ENCODE data around the gene ARHGAP24. TPM values are rescaled to one million over a fixed set of nuclear protein-coding genes. Genes with fewer than 3 reads are reported as not detected.
"Not testable (repeated sequence)": the region's sequence is repeated elsewhere in the genome, so short reads cannot be mapped to it uniquely, and the experiment has no call there.

The ARHGAP24 gene
- total and polyA plus RNA-seq, 2 donors (not counting 1 experiment from before 2014, with no cell fraction given), result 48.4 to 141 TPM

- TF ChIP-seq EZH2 (IDR thresholded peaks at IDR 0.05; ENCODE audit: borderline replicate concordance, insufficient read depth, low read depth, low read length, poor library complexity, severe bottlenecking), result no peak
- TF ChIP-seq CTCF (IDR thresholded peaks at IDR 0.05), result no peak
- Histone ChIP-seq H3K4me1 (ENCODE audit: control insufficient read depth in 2 of 2, insufficient read depth in 2 of 2, low read length in 2 of 2) (peaks cover 38 to 46% of the 10 kb centered on the region in 2 donors), H4K20me1 (ENCODE audit: control insufficient read depth, insufficient read depth, low read length, poor library complexity, severe bottlenecking) (no peaks in the 10 kb centered on the region), H3K27ac (ENCODE audit: low read length in 2 of 2) (peak overlapping the region; percentile 76 to 81), H3K9ac (ENCODE audit: low read length) (peak overlapping the region; percentile 27), H2AFZ (ENCODE audit: insufficient read depth, low read depth, low read length, poor library complexity, severe bottlenecking) (peak overlapping the region; percentile 24), H3K36me3 (replicated peaks in 1 of 2; ENCODE audit: control extremely low read depth in 1 of 2, control insufficient read depth in 1 of 2, extremely low read depth in 1 of 2, insufficient read depth in 2 of 2, low read length in 1 of 2) (peaks cover 0 to 2% of the 10 kb centered on the region in 2 experiments), H3K9me3 (ENCODE audit: control extremely low read depth in 1 of 3, control insufficient read depth in 2 of 3, insufficient read depth in 1 of 3, low read length in 2 of 3) (no peaks in the 10 kb centered on the region), H3K27me3 (replicated peaks in 1 of 4; ENCODE audit: control extremely low read depth in 1 of 4, control insufficient read depth in 3 of 4, insufficient read depth in 4 of 4, low read length in 3 of 4) (no peaks in the 10 kb centered on the region), H3K4me3 (ENCODE audit: control extremely low read depth in 1 of 5, extremely low read depth in 1 of 5, insufficient read depth in 1 of 5, low read depth in 2 of 5, low read length in 4 of 5) (peak overlapping the region in 1 of 5 experiments; percentile 29), H3K4me2 (replicated peaks; ENCODE audit: low read depth, low read length, poor library complexity, severe bottlenecking) (peak overlapping the region; percentile 57), H3K79me2 (ENCODE audit: control insufficient read depth, insufficient read depth, low read length) (peaks cover 13% of the 10 kb centered on the region)
- ChIA-PET CTCF (interaction anchor here (1.1 to 4.1 kb wide), 2 partner anchors 20 to 87 kb away, joined by 3 to 27 read pairs; no protein-coding TSS in a partner anchor), POLR2A (interaction anchor here (1.0 kb wide), 2 partner anchors 18 to 185 kb away, joined by 3 read pairs; partner anchors contain the start of gene ARHGAP24)
- Mint-ChIP-seq H3K9me3 (ENCODE audit: insufficient read depth) (no peaks in the 10 kb centered on the region), H3K4me1 (peaks cover 42% of the 10 kb centered on the region), H3K27me3 (no peaks in the 10 kb centered on the region), H3K27ac (peak overlapping the region; percentile 96), H3K4me3 (peak overlapping the region; percentile 87)
- intact Hi-C loops (cut with micrococcal nuclease), result loop anchor here (2.0 to 5.0 kb wide), 4 partner anchors 42 to 182 kb away; partner anchors contain the start of gene ARHGAP24
- WGBS (ENCODE audit: insufficient coverage), result no CpG with 5 or more reads among the region's 3 CpGs
- DNase-seq, result peak; percentile 47
- peak; percentile 31 for ATAC-seq (ENCODE audit: low read depth)
These were observed 184.8 kb downstream of the ARHGAP24 start for GRCh38 chr4:85659610-85660218.

- CTCF ChIA-PET; H3K27me3 Mint-ChIP-seq; H3K4me3 Mint-ChIP-seq; H3K4me3 ChIP-seq (ENCODE audit: control extremely low read depth in 1 of 5, extremely low read depth in 1 of 5, insufficient read depth in 1 of 5, low read depth in 2 of 5, low read length in 4 of 5); H3K9ac ChIP-seq (ENCODE audit: low read length); H3K4me2 ChIP-seq (replicated peaks; ENCODE audit: low read depth, low read length, poor library complexity, severe bottlenecking); H3K27me3 ChIP-seq (replicated peaks in 1 of 4; ENCODE audit: control extremely low read depth in 1 of 4, control insufficient read depth in 3 of 4, insufficient read depth in 4 of 4, low read length in 3 of 4); ATAC-seq (ENCODE audit: low read depth); DNase-seq; POLR2A ChIA-PET; H4K20me1 ChIP-seq (ENCODE audit: control insufficient read depth, insufficient read depth, low read length, poor library complexity, severe bottlenecking); H2AFZ ChIP-seq (ENCODE audit: insufficient read depth, low read depth, low read length, poor library complexity, severe bottlenecking); H3K36me3 ChIP-seq (replicated peaks in 1 of 2; ENCODE audit: control extremely low read depth in 1 of 2, control insufficient read depth in 1 of 2, extremely low read depth in 1 of 2, insufficient read depth in 2 of 2, low read length in 1 of 2); H3K27ac ChIP-seq (ENCODE audit: low read length in 2 of 2); H3K9me3 Mint-ChIP-seq (ENCODE audit: insufficient read depth): not testable (repeated sequence)
- peaks cover 0 to 12% (median 0%) of the 10 kb centered on the region in 3 donors for H3K9me3 ChIP-seq (ENCODE audit: control extremely low read depth in 1 of 3, control insufficient read depth in 2 of 3, insufficient read depth in 1 of 3, low read length in 2 of 3)
- H3K79me2 ChIP-seq (ENCODE audit: control insufficient read depth, insufficient read depth, low read length), result peaks cover 29% of the 10 kb centered on the region
- H3K4me1 ChIP-seq (ENCODE audit: control insufficient read depth in 2 of 2, insufficient read depth in 2 of 2, low read length in 2 of 2), result peaks cover 33 to 34% of the 10 kb centered on the region in 2 donors
- WGBS (ENCODE audit: insufficient coverage), result 100% methylated on average over 6 of the region's 8 CpGs
- Mint-ChIP-seq H3K4me1 (peaks cover 40% of the 10 kb centered on the region), H3K27ac (peak overlapping the region; percentile 10)
- intact Hi-C loops (cut with micrococcal nuclease), result loop anchor here (5.0 kb wide), 1 partner anchor 36 kb away; no protein-coding TSS in a partner anchor
These were observed 191.7 kb downstream of the ARHGAP24 start for GRCh38 chr4:85666625-85667024.
